NCI-H146 treated with DMSO at 0.1 percent for 48 hours (cell line): ENCODE data around the gene GATAD2B.
"Not testable (repeated sequence)": the region's sequence is repeated elsewhere in the genome, so short reads cannot be mapped to it uniquely, and the experiment has no call there.

Source experiments
- DNase-seq: peaks from one replicate; lab custom pipeline; 2025; ENCODE audit not compliant: unreplicated experiment; lab: John Stamatoyannopoulos, UW

GATAD2B gene

DNA sequence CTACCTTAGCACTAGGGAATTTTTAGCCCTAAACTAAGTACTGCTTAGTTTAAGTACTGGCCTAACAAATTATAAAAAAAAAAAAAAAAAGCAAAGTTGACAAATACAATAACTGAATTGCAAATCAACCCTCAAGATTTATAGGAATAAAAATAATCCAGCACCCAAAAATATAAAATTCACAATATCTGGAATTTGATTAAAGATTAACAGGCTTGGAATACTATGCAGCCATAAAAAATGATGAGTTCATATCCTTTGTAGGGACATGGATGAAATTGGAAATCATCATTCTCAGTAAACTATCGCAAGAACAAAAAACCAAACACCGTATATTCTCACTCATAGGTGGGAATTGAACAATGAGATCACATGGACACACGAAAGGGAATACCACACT is 78.4 kb downstream of the GATAD2B start:
- DNase-seq, result not testable (repeated sequence)

DNA sequence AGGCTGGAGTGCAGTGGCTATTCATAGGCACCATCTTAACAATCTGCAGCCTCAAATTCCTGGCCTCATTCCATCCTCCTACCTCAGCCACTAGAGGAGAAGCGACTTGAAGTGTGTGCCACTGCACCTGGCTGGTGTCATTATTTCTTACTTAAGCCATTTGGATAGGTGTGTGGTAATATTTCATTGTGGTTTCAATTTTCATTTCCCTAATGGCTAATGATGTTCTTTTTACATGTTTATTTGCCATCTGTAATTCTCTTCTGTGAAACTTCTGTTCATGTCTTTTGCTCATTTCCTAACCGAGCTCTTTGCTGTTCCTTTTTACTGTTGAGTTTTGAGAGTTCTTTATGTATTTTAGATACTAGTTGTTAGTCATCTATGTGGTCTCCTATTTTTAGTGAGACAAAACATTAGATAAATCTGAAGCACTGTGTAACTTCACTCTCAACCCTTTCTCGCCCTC is 80.7 kb downstream of the GATAD2B start:
- DNase-seq, result no peak

DNA sequence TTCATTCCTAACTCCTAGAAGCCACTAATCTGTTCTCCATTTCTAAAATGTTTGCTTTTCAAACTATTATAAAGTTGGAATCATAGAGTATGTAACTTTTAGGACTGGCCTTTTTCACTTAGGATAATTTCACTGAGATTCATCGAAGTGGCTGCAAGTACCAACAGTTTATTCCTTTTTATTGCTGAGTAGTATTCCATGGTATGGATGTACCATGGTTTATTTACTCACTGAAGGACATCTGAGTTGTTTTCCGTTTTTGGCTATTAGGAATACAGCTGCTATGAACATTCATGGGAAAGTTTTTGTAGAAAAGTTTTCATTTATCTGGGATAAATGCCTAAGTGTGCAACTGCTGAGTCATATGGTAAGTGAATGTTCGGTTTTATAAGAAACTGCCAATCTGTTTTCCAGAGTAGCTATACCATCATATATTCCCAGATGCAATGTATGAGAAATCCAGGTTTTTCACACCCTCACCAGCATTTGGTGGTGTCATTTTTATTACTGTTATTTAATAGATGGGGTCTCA is 81.2 kb downstream of the GATAD2B start:
- DNase-seq, result no peak

DNA sequence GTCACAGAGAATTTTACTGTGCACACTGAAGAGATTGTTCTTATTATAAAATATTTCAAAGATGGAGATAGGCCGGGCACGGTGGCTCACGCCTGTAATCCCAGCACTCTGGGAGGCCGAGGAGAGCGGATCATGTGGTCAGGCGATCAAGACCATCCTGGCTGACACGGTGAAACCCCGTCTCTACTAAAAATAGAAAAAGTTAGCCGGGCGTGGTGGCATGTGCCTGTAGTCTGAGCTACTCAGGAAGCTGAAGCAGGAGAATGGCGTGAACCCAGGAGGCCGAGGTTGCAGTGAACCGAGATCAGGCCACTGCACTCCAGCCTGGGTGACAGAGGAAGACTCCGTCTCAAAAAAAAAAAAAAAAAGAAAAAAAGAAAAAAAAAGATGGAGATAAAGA is 82.0 kb downstream of the GATAD2B start:
- not testable (repeated sequence) for DNase-seq

DNA sequence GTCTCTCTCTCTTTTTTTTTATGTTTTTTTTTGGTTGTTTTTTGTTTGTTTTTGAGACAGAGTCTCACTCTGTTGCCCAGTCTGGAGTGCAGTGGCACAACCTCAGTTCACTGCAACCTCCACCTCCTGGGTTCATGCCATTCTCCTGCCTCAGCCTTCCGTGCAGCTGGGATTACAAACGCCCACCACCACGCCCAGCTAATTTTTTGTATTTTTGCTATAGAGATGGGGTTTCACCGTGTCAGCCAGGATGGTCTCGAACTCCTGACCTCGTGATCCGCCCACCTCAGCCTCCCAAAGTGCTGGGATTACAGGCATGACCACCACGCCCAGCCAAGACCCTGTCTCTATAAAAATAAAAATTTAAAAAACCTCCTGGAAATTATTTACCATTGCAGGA is 88.8 kb downstream of the GATAD2B start:
- DNase-seq, result not testable (repeated sequence)

DNA sequence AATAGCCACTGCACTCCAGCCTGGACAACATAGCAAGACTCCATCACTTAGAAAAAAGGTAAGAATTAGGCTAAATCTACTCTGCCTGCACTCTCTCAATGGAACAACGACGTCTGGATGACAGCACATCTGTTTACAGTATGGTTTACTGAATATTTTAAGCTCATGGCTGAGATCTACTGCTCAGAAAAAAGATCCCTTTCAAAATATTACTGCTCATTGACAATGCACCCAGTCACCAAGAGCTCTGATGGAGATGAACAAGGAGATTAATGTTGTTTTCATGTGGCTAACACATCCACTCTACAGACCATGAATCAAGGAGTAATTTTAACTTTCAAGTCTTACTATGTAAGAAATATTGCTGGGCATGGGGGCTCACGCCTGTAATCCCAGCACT is 89.6 kb downstream of the GATAD2B start:
- DNase-seq, result no peak

DNA sequence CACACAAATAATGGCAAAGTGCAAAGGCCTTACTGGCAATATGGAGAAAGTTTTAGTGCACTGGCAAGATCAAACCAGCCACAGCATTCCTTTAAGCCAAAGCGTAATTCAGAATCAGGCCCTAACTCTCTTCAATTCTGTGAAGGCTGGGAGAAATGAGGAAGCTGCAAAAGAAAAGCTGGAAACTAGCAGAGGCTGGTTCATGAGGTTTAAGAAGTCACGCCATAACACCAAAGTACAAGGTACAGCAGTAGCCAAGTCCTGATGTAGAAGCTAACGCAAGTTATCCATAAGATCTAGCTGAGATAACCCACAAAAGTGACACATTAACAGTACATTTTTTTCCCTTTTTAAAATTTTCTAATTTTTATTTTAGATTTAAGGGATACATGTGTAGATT is 90.5 kb downstream of the GATAD2B start:
- DNase-seq, result no peak

DNA sequence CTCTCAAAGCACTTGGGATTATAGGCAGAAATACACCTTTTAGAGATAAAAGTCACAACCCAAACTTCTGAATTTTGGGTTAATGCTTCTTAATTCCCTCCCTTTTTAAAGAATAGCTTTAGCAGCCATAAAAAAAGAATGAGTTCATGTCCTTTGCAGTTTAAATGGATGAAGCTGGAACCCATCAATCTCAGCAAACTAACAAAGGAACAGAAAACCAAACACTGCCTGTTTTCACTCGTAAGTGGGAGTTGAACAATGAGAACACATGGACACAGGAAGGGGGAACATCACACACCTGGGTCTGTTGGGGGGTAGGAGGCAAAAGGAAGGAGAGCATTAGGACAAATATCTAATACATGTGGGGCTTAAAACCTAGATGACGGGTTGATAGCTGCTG is 91.7 kb downstream of the GATAD2B start:
- no peak for DNase-seq

DNA sequence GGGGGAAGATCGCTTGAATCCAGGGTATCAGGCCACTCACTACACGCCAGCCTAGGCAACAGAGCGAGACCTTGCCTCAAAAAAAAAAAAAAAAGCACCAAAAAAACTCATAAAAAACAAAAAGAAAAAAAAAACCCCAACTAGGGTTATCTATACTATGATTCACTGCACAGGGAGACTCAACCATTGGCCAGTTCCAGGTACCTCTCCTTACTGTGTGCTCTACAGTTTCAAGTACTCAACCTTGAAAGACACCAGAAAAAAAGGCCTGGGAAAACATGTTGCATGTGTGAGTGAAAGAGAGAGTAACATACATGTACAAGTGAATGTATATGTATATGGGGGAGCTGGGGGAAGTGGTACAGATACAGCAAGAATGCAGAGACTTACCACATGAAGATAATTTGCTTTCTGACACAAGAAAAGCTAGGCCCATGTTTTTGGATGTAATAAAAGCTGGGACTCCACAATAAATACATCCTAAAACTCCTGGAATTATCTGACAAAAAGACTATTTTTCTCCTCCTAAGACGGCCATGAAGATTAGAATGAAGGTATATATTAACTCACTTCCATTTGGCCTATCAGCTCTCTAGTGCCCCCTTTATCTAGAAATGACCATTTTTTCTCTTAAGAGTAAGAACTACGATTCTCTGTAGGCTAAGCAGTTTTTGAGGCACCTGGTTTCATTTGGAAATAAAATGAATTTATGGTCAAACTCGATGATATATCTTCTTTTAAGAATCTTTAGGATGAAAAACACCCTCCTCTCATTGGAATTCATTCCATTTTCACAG is 95.4 kb downstream of the GATAD2B start:
- DNase-seq, result no peak

DNA sequence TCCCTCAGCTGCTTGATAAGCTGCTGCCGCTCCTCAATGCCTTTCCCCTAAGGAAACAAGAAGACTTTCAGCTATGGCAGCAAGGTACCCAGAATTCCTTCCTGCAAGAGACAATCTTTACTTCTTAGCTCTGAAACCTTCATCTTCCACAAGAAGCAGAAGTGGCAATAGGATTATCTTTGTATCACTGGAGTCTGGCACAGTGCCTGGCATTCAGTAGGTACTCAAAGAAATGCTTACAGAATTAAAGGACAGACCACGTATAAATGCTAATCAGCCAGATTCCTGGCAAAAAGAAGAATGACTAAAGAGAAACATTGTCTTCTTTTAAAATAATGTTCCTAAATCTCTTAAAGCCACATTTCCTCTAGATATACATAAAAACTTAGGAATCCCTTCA is 103.9 kb downstream of the GATAD2B start:
- DNase-seq, result no peak

DNA sequence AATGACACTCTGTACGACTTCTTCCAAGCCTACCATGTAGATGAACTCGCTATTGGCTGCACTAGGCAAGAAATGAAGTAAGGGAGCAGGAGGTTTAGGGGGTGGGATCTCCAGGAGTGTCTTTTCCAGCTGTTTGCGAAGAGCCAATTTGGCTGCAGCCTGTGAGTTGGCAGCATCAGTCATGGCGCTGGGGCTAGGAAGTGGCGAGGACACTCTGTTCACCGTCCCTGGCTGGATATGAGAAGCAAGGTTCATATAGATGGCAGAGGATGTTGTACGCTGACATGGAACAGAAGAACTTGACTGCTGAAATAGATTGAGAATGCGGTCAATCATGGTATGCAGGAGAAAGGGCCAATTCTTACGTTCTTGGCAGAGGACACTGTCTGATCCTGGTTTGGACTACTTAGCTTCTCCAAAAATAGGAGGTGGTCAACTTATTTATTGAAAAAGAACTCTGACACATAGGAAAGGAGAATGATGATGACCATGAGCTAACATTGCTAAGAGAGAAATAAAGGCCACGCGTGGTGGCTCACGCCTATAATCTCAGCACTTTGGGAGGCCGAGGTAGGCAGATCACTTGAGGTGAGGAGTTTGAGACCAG is 106.4 kb downstream of the GATAD2B start:
- no peak for DNase-seq

DNA sequence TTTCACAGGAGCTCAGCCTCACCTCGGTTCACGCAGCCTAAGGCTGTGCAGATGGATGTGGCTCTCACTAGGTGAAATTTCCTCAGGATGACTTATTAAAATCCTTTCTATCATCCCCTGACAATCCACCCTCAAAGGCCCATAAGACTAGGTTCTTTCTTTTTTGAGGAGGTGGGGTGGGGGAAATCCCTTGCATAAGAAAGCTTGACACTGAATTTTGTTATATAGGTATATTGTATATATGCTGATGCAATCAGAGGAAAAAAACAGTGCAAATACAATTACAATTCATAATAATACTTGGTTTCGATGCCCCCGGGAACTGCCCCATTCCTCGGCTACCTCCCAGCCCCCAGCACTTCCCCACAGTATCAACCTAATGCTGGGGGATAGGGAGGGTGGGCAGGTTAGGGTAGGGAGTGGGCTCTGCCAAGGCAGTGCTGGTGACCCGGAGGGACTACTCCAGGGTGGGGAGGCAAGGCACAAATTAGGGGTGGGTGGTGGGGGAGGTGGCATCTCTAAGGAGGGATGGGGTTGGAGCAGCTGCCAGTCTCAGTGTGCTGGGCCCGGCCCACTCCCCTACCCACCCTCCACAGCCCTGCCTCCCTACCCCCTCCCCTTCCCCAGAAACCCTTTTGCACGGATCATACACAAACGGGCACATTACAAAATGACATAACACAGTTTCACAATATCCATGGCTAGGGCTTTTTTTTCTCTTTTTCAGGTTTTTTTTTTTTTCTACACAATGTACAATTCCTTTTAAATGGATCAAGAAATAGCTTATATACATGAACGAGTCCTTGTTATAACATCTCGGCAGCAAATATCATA is 116.7 kb downstream of the GATAD2B start:
- no peak for DNase-seq

DNA sequence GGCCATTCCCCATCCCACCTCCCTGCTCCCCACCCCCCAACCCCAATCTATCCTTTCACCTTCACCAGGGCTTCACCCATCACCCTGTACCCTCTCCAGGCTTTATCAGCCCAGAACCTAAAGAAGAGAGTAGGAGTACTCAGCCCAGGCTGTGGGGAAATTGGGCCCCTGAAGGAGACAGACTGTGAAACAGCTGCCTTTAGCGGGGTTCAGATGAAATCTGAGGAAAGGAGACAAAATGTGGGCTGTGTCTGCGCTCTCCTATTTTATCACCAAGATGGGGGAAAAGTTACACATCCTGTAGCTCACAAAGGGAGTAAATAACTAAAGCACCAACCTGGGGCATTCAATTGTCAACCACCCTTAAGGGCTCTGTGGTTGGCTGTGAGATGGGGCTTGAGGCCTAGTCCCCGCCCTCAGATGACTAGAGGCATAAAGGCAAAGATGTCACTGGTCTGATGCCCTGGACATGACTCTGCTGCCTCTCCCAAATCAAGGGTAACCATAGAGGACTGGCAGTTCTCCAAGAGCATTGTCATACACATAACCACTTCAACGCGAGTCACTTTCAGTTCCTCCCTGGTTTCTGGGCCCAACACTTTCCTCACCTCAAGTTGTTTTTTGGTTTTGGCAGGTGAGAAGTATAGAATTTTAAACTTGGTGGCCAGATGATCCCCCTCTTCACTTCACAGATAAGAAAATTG is 117.6 kb downstream of the GATAD2B start:
- no peak for DNase-seq

DNA sequence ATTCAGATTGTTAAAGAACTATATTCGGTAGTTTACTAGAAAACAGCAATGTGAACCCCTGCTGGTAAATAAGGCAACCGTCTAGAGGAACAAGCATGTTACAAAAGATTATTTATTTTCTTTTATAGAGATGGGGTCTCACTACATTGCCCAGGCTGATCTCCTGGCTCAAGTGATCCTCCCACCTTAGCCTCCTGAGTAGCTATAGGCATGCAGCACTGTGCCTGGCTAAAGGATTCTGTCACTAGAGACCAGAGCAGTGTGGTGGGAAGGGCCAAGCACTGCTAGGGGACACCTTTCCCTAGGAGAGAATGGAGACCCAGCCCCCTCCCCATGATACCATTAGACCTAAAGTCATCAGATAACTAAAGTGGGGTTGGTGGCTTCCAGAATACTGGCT is 118.7 kb downstream of the GATAD2B start:
- DNase-seq, result no peak

DNA sequence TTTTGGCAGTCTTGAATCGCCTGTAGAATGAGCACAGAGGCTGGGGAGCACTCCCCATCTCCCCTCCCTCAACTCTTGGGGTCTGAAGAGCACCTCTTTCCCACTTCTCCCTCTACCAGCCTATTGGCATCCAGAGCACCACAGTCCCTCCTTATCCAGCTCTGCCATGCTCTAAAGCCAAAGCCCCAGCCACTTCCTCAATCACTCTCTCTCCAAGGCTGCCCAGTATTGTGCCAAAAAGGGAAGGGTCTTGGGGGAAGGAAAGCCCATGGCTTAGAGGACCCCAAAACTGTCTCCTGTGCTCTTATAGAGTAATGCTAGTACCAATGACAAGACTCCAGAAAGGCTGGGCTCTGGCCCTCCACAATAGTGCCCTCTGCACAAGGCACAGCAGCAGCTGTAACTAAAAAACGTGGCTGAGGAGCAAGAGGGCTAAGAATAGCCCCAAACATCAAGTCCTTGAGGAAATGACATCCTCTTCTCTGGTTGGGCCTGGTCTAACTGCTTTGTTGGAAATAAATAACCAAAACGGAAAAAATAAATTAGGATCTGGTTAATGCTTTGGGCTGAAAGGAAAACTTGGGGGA is 119.2 kb downstream of the GATAD2B start:
- no peak for DNase-seq

DNA sequence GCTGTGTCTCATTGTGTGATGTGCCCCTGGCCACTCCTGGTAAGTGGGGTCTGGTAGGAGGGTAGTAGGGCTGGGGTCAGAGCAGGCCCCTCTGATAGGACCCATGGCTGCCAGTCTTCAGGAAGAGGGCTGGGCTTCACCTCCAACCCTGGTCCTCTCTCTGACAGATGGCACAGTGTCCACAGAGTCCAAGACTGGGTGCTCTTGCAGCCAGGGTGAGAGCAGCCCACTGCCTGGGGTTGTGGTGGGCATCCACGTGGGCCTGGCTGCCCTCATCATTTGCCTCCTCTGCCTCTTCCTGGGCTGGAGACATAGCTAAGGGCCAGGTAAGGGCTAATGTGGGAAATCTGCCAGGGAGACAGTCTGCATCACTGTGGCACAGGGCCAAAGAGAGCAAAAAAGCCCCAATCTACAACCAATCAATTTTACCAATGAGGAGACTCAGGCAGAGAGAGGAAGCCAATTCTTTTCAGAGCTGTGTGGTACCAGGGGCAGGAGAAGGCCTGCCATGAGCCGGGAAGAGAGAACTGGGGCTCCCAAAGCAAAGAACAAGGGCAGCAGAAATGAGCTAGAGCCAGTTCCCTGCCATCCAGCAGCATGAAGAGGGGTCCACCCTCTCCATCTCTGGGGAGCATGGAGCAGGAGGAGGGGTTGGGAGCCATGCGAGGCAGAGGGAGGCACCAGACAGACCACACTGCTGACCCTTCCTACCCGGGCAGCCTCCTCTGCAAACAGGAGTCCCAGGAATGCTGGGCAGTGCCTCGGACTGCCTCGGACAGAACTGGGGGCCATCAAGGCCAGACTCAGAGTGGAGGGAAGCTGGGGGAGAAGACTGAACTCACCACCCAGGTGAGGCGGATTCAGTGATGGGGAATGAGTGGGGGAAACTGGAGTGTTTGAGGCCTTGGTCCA is 120.7 kb downstream of the GATAD2B start:
- no peak for DNase-seq

DNA sequence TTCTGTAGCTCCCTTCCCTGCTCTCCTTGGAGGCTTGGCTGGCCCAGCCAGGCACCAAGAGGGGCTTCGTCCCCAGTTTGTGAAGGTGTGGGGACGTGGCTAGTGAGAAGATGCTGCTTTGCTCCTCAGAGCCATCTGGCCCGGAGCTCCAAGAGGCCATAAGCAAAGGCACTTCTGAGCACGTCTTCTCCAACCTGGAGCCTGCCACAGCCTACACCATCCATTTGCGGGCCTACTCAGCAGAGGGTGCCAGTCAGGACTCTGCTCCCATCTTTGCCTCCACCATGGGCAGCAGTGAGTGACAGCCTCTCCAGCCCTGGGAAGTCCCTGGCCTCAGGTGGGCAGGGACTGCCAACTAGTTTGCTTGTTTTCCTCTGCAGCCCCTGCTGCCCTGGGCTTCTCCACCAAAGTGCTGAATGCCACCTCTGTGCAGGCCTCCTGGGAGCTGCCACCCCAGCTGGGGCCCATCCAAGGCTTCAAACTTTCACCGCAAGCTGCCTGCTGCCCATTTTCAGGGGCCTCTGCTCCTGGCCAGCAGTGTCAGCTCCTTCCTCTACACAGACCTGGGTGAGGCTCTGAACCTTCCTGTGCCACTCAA is 121.6 kb downstream of the GATAD2B start:
- no peak for DNase-seq

DNA sequence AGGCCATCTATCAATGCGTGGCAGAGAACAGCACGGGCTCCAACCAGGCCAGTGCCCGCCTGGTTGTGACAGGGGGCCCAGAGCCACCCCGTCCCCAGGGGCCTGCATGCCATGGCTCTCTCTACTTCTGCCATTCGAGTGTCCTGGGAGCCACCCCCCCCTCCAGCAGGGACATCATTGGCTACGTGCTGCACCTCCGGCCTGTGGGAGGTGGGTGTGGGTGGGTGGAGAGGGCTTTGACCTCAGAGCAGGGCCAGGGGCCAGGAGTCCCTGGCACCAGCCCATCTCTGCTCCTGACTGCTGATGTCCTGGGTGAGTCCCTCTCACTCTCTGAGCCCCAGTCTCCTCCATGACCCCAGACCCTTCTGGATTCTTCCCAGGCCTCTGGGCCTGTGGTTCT is 122.3 kb downstream of the GATAD2B start:
- DNase-seq, result no peak
